GOT3 (cell line): ENCODE measurements around the gene SIAH2.

Experiments used
- DNase-seq: peaks from one replicate; lab custom pipeline; 2025; ENCODE audit warnings: mixed read lengths; lab: John Stamatoyannopoulos, UW

The SIAH2 gene

DNA sequence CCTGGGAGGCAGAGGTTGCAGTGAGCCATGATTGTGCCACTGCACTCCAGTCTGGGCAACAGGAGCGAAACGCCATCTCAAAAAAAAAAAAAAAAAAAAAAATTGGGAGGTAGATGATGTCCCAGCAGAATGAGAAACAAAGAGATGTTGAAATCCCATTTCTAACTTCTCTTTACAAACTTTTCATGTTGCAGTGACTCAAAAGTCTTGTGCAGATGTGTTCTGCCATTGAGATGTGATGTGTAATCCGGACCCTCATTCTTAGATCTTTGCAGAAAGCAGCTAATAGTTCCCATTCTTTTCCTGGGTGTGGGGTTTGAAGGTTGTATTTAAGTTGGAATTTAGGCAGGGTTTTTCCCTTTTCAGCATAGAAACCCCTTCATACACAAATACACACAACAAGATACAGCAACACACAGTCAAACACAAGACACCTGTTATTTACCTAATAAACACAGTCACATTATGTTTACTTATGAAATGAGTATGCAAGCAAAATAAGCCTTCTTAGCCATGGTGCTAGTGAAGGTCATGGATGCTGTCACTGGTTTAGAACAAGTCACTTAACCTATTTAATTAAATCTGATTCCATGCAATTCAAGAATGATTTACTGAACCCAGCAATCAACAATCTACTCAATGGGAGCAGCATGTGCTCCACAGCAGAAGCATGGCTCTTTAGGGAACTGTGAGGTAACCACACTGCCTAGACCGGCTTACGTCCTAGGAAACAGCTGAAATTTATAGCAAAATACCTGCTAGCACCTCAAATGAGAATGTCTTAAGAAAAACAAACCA, 14.9 kb downstream of the SIAH2 start:
- DNase-seq = no peak

DNA sequence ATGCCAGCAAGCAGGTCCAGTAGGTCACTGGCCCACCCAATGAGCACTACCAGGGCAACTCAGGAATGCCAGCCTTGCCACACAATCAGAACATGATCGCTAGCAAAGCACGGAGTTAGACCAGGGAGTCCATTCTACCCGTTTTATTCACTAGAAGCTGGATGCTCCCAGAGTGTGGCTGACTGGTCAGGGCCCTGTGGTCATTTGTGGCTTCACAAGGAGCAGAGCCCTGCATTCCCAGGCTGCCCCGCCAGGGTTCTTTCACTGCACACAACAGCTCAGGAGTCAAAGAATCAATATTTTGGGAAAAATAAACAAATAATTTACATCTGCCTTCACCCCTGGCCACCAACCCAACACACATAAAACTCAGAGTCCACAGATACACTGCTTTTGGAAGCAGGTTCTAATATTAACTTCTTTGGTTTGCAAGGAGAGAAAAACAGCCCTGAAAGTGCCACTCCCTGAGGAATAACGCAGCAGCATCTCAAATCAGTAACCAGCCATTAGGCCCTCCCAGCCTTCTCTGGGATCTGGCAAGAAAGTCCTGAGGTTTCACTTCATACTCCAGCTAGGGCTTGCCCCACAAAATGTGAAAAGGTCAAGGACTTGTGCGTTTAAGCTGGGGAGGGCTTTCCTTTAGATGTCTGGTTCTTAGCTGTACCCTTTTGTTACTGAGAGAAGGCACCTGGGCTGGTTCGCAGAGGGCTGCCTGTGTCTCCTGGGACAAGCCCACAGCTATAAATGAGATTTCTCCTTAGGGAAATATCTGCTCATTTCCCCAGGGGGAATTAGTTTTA, 16.0 kb downstream of the SIAH2 start:
- no peak for DNase-seq

- no peak for DNase-seq
These were observed 17.1 kb downstream of the SIAH2 start for GRCh38 chr3:150745832-150746231.

DNA sequence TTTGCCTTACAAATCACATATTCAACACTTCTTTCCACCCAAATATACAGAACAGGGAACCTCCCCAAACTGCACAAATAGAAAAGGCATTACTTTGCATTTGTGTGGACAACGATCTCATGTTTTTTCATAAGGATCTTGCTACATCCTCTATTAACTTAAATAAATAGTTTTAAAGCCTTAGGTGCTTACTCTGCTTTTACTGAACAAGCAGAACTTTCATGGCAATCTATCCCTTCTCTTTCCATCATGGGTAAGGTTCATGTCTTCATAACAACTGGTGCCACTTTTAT, 18.1 kb downstream of the SIAH2 start:
- DNase-seq = no peak

- no peak for DNase-seq
These were observed 18.7 kb downstream of the SIAH2 start for GRCh38 chr3:150744041-150744918.

DNA sequence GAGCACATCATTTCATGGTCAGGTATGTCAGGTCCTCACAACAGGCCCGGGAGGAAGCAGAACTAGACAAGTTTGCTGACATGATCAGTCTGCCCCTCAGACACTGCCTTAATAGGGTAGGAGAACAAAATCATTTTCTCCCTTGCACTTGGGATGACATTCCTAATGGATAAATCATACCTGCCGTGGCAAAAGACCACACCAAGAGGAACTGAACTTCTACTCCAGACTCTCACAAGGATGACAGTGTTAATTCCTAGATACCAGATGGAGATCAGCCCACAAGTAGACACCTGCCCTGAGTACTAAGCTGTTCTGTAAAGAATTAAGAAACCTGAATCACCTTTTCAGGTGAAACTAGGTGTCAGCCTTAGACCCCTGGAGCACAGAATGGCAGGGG, 19.5 kb downstream of the SIAH2 start:
- no peak for DNase-seq

- DNase-seq = no peak
These were observed 20.3 kb downstream of the SIAH2 start for GRCh38 chr3:150742679-150743078.

DNA sequence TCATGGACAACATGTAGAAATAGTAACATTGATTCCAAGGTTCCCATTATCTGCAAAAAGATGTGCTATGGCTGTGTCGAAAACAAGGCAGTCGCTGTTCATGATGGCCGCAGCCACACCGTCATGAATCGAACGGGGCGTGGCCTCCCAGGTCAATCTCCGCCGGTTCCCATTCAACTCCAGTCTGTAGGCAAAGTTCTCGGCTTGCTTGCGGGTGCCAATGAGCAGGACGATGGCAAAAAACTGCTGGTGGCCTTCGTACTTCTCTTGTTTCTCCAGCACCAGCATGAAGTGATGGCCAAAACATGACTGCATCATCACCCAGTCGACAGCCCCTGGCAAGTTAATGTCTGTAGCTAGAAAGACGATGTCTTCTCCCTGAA, 20.8 kb downstream of the SIAH2 start:
- DNase-seq = no peak

- DNase-seq = no peak
These were observed 21.4 kb downstream of the SIAH2 start for GRCh38 chr3:150741497-150742140.

- DNase-seq = no peak
These were observed 22.1 kb downstream of the SIAH2 start for GRCh38 chr3:150740733-150741496.

GRCh38 chr3:150739877-150740645, 22.9 kb downstream of the SIAH2 start:
- no peak for DNase-seq

- DNase-seq = no peak
These were observed 23.6 kb downstream of the SIAH2 start for GRCh38 chr3:150739200-150739863.

DNA sequence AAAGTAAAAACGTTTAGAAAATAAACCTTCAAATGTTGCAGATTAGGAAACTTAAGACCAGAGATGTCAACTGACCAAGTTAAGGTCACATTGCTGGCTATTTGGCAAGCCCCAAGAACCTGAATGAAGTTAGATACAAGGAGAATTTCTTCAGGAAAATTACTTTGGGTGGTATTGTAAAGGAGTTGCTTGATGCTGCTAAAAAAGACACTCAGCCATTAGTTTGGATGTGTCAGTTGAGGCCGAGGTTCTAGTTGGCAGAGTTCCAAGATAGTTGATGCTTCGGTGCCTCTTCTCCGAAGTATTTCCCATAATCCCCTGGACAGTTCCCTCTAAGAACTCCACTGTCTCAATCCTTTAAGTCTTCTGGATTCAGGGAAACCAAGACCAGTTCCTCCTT, 24.3 kb downstream of the SIAH2 start:
- no peak for DNase-seq

GRCh38 chr3:150737874-150738679, 24.9 kb downstream of the SIAH2 start:
- DNase-seq = no peak

GRCh38 chr3:150736903-150737832, 25.8 kb downstream of the SIAH2 start:
- no peak for DNase-seq

- DNase-seq = no peak
These were observed 26.7 kb downstream of the SIAH2 start for GRCh38 chr3:150736316-150736719.

DNA sequence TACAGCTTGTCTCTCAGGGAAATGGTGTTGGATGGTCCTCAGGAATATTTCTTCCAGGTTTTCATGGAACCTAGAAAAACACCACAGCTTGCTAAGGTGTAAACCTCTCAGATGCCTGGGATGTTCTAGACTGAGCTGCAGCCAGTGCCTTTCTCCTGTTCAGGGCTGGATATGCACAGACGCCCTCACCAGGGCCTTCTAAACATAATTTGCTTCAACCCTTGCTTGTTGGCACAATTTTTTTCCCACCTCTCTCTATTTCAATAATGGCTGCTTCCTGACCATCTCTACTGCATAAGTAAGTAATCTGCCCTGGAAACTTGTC, 28.2 kb downstream of the SIAH2 start:
- no peak for DNase-seq
